Measurements from ENCODE around the gene PTPRU. TPM values are rescaled to one million over a fixed set of nuclear protein-coding genes. Genes with fewer than 3 reads are reported as not detected.

PTPRU gene
- total RNA-seq, 5 donors from 2014 or later (not counting 1 experiment from before 2014, with no cell fraction given), result 0.13 to 0.82 (median 0.33) TPM; not detected in 2

DNA sequence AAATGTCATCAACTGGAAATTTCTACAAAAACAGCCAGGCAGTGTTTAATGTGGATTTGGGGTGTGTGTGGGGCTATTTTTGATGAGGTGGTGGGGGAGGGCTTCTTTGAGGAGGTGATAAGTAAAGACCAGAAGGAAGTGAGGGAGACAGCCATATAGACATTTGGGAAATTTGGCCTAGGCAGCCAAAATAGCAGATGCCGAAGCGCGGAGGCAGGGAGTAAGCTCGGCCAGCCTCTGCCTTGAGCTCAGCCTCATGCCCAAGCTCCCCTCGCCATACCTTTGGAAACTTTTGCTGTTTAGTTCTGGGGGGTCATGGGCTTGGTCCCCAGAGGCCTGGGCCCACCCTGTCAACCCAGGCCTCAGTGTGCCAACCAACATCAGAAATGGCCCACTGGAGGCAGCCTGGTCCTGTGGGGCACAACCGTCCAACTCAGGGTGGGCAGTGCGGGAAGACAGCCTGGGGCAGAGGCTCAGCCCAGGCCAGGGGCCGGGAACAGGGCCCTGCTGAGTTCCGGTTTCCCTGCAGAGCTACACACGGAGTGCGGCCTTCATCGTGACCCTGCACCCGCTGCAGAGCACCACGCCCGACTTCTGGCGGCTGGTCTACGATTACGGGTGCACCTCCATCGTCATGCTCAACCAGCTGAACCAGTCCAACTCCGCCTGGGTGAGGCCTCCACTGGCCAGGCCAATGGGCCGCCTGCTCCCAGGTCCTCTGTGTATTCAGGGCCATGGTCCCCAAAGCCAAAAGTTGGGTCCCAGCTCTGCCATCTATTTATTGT, 84.0 kb downstream of the PTPRU start:
- H3K27me3 ChIP-seq (replicated peaks in 1 of 2; ENCODE audit: control insufficient read depth in 2 of 2, extremely low read depth in 1 of 2, insufficient read depth in 2 of 2, low read length in 1 of 2), result peaks cover 0 to 9% of the 10 kb centered on the region in 2 experiments
- no peak overlapping the region for H3K4me3 ChIP-seq (ENCODE audit: control insufficient read depth in 1 of 2, extremely low read depth in 1 of 2, low read length in 1 of 2)
- ATAC-seq (replicated peaks in 1 of 4), result no peak
- no peaks in the 10 kb centered on the region for H3K4me1 ChIP-seq (ENCODE audit: control insufficient read depth in 1 of 2, extremely low read depth in 1 of 2, insufficient read depth in 2 of 2, low read length in 2 of 2)
- ChIA-PET POLR2A (interaction anchor here (0.5 to 0.6 kb wide), 2 partner anchors 18 to 27 kb away, joined by 5 to 6 read pairs; no protein-coding TSS in a partner anchor), CTCF (no interaction called here)
- Mint-ChIP-seq H3K4me3 (no peak overlapping the region), H3K9me3 (no peaks in the 10 kb centered on the region), H3K4me1 (no peaks in the 10 kb centered on the region), H3K27ac (no peak overlapping the region), H3K27me3 (peaks cover 0 to 3% of the 10 kb centered on the region in 2 donors), H3K36me3 (no peaks in the 10 kb centered on the region)
- 88% methylated on average over 18 of the region's 21 CpGs for WGBS (ENCODE audit: insufficient coverage)
- no peaks in the 10 kb centered on the region for H3K36me3 ChIP-seq (ENCODE audit: control insufficient read depth in 2 of 2, extremely low read depth in 1 of 2, insufficient read depth in 1 of 2, low read length in 1 of 2)
- H3K27ac ChIP-seq (ENCODE audit: low read length), result no peak overlapping the region
- H3K9me3 ChIP-seq, result no peaks in the 10 kb centered on the region
- no peak for DNase-seq

DNA sequence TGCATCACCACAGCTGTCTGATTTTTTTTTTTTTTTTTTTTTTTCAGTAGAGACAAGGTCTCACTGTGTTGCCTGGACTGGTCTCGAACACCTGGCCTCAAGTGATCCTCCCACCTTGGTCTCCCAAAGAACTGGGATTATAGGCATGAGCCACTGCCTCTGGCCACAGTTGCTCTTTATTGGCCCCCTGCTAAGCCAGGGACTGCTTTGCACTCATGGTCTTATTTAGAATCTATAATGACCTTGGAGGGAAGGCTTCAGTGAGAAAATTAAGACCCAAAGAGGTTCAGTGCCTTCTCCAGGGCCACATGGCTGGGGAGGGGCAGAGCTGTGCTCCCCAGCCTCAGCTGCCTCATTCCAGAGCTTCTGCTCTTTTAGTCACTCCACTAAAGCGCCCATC, 84.9 kb downstream of the PTPRU start:
- Mint-ChIP-seq H3K27me3 (peaks cover 0 to 3% of the 10 kb centered on the region in 2 donors), H3K36me3 (no peaks in the 10 kb centered on the region), H3K9me3 (no peaks in the 10 kb centered on the region), H3K4me1 (no peaks in the 10 kb centered on the region), H3K4me3 (no peak overlapping the region), H3K27ac (no peak overlapping the region)
- ChIA-PET POLR2A (interaction anchor here in 1 of 2 donors (0.6 kb wide), 2 partner anchors 26 to 89 kb away, joined by 3 to 6 read pairs; no protein-coding TSS in a partner anchor), CTCF (no interaction called here)
- Histone ChIP-seq H3K36me3 (ENCODE audit: control insufficient read depth in 2 of 2, extremely low read depth in 1 of 2, insufficient read depth in 1 of 2, low read length in 1 of 2) (no peaks in the 10 kb centered on the region), H3K4me3 (ENCODE audit: control insufficient read depth in 1 of 2, extremely low read depth in 1 of 2, low read length in 1 of 2) (no peak overlapping the region), H3K27me3 (replicated peaks in 1 of 2; ENCODE audit: control insufficient read depth in 2 of 2, extremely low read depth in 1 of 2, insufficient read depth in 2 of 2, low read length in 1 of 2) (peaks cover 0 to 13% of the 10 kb centered on the region in 2 experiments), H3K4me1 (ENCODE audit: control insufficient read depth in 1 of 2, extremely low read depth in 1 of 2, insufficient read depth in 2 of 2, low read length in 2 of 2) (no peaks in the 10 kb centered on the region), H3K9me3 (no peaks in the 10 kb centered on the region), H3K27ac (ENCODE audit: low read length) (no peak overlapping the region)
- DNase-seq, result no peak
- WGBS (ENCODE audit: insufficient coverage), result 100% methylated on average over 1 of the region's 2 CpGs
- ATAC-seq (replicated peaks in 1 of 4), result no peak

DNA sequence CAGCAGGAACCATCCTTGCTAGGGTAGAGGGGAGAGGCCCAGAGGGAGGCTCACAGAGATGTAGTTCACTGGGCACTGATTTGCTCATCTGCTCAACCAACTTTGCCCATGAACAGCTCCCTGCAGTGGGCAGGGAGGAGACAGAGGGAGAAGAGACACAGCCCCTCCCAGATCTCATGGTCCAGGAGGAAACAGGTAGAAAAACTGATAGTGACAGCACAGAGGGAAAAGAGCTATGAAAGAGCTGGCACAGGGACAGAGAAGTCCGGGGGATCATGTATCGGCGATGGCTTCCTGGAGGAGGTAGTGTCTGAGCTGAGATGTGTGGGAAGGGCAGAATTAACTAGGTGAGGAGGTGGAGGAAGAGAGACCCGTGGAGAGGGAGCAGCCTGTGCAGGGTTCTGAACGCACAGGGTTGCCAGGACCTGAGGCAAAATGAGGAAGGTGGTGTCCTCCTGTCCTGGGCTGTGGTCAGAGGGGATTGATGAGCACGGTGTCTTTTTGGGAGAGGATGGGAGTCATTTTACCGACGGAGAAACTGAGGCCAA, 85.9 kb downstream of the PTPRU start:
- Mint-ChIP-seq H3K4me1 (no peaks in the 10 kb centered on the region), H3K4me3 (no peak overlapping the region), H3K36me3 (no peaks in the 10 kb centered on the region), H3K9me3 (no peaks in the 10 kb centered on the region), H3K27ac (no peak overlapping the region), H3K27me3 (peaks cover 0 to 3% of the 10 kb centered on the region in 2 donors)
- Histone ChIP-seq H3K9me3 (no peaks in the 10 kb centered on the region), H3K4me3 (ENCODE audit: control insufficient read depth in 1 of 2, extremely low read depth in 1 of 2, low read length in 1 of 2) (no peak overlapping the region), H3K27ac (ENCODE audit: low read length) (no peak overlapping the region), H3K36me3 (ENCODE audit: control insufficient read depth in 2 of 2, extremely low read depth in 1 of 2, insufficient read depth in 1 of 2, low read length in 1 of 2) (no peaks in the 10 kb centered on the region), H3K27me3 (replicated peaks in 1 of 2; ENCODE audit: control insufficient read depth in 2 of 2, extremely low read depth in 1 of 2, insufficient read depth in 2 of 2, low read length in 1 of 2) (peaks cover 0 to 13% of the 10 kb centered on the region in 2 experiments), H3K4me1 (ENCODE audit: control insufficient read depth in 1 of 2, extremely low read depth in 1 of 2, insufficient read depth in 2 of 2, low read length in 2 of 2) (no peaks in the 10 kb centered on the region)
- no peak for DNase-seq
- no peak for ATAC-seq (replicated peaks in 1 of 4)
- 75% methylated on average over 8 of the region's 8 CpGs for WGBS (ENCODE audit: insufficient coverage)
- POLR2A ChIA-PET, result no interaction called here
- CTCF ChIA-PET, result no interaction called here

DNA sequence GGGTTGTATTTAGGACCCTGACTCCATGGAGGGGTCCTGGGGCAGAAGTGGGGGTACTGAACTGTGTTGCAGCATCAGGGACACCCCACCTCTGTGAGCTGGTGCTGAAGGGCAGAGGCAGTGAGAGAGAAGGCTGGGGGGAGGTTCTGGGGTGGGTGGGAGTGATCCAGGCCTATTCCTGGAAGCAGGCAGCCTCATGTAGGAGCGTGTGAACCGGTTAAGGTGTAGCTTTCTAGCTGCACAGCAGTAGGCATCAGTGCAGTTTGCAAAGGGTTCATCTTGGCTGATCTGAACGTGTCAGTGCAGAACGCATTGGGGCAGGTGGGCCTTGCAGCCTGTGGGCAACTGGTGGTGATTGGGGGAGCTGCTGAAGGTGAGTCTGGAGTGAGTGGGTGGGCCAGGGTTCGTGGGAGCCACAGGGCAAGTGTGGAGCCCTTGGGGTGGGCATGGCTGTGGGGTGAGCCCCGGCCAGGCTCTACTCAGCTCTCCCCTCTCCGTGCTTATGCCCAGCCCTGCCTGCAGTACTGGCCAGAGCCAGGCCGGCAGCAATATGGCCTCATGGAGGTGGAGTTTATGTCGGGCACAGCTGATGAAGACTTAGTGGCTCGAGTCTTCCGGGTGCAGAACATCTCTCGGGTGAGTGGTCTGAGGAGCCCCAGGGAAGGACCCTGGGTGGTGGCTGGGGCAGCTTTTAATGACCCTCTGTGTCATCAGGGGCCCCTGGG, 86.7 kb downstream of the PTPRU start:
- H3K27me3 Mint-ChIP-seq, result peaks cover 0 to 1% of the 10 kb centered on the region in 2 donors
- H3K4me3 ChIP-seq (ENCODE audit: control insufficient read depth in 1 of 2, extremely low read depth in 1 of 2, low read length in 1 of 2), result no peak overlapping the region
- 66% methylated on average over 8 of the region's 12 CpGs for WGBS (ENCODE audit: insufficient coverage)
- no peak overlapping the region for H3K27ac Mint-ChIP-seq
- H3K27me3 ChIP-seq (replicated peaks in 1 of 2; ENCODE audit: control insufficient read depth in 2 of 2, extremely low read depth in 1 of 2, insufficient read depth in 2 of 2, low read length in 1 of 2), result peaks cover 0 to 13% of the 10 kb centered on the region in 2 experiments
- H3K27ac ChIP-seq (ENCODE audit: low read length), result no peak overlapping the region
- ATAC-seq (replicated peaks in 1 of 4), result no peak
- DNase-seq, result no peak
- no peaks in the 10 kb centered on the region for H3K9me3 ChIP-seq
- POLR2A ChIA-PET, result no interaction called here
- no peaks in the 10 kb centered on the region for H3K4me1 Mint-ChIP-seq
- no peak overlapping the region for H3K4me3 Mint-ChIP-seq
- CTCF ChIA-PET, result no interaction called here
- no peaks in the 10 kb centered on the region for H3K36me3 Mint-ChIP-seq
- no peaks in the 10 kb centered on the region for H3K4me1 ChIP-seq (ENCODE audit: control insufficient read depth in 1 of 2, extremely low read depth in 1 of 2, insufficient read depth in 2 of 2, low read length in 2 of 2)
- H3K9me3 Mint-ChIP-seq, result no peaks in the 10 kb centered on the region
- H3K36me3 ChIP-seq (ENCODE audit: control insufficient read depth in 2 of 2, extremely low read depth in 1 of 2, insufficient read depth in 1 of 2, low read length in 1 of 2), result no peaks in the 10 kb centered on the region

DNA sequence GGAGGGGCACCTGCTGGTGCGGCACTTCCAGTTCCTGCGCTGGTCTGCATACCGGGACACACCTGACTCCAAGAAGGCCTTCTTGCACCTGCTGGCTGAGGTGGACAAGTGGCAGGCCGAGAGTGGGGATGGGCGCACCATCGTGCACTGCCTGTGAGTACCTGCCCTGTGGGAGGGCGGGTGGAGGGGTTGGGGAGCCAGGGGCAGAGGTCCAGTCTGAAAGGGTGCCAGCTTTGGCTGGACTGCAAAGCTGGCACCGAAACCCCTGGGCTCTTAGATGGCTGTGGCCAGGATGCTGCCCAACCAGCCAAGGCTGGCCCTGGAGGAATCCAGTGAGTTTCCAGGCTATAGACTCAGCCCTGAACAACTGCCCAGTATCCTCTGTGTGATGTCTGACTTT, 87.3 kb downstream of the PTPRU start:
- 83% methylated on average over 6 of the region's 8 CpGs for WGBS (ENCODE audit: insufficient coverage)

DNA sequence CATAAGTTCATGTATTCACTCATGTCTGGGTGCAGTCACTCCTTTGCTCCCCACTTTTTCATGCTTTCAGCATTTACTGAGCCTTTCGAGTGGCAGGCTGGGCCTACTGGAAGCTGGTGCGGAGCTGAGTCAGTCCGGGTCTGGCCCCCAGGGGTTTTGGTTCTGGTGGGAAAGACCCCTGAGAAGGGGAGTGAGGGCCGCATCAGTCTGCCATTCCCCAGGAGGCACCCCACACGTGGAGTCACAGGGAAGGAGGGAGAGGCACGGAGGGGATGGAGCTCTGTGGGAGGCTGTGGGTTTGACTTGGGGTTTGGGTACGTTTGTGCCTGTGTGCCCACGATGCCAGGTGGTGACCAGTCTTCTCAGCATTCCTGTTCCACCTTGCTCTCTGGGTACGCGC, 87.9 kb downstream of the PTPRU start:
- Mint-ChIP-seq H3K27ac (no peak overlapping the region), H3K9me3 (no peaks in the 10 kb centered on the region), H3K27me3 (no peaks in the 10 kb centered on the region), H3K4me1 (no peaks in the 10 kb centered on the region), H3K4me3 (no peak overlapping the region), H3K36me3 (no peaks in the 10 kb centered on the region)
- Histone ChIP-seq H3K4me1 (ENCODE audit: control insufficient read depth in 1 of 2, extremely low read depth in 1 of 2, insufficient read depth in 2 of 2, low read length in 2 of 2) (no peaks in the 10 kb centered on the region), H3K36me3 (ENCODE audit: control insufficient read depth in 2 of 2, extremely low read depth in 1 of 2, insufficient read depth in 1 of 2, low read length in 1 of 2) (no peaks in the 10 kb centered on the region), H3K27ac (ENCODE audit: low read length) (no peak overlapping the region), H3K27me3 (replicated peaks in 1 of 2; ENCODE audit: control insufficient read depth in 2 of 2, extremely low read depth in 1 of 2, insufficient read depth in 2 of 2, low read length in 1 of 2) (peaks cover 0 to 16% of the 10 kb centered on the region in 2 experiments), H3K9me3 (no peaks in the 10 kb centered on the region), H3K4me3 (ENCODE audit: control insufficient read depth in 1 of 2, extremely low read depth in 1 of 2, low read length in 1 of 2) (no peak overlapping the region)
- DNase-seq (no peak), ATAC-seq (replicated peaks in 1 of 4) (no peak)
- CTCF ChIA-PET, result no interaction called here
- 86% methylated on average over 8 of the region's 10 CpGs for WGBS (ENCODE audit: insufficient coverage)
- POLR2A ChIA-PET, result no interaction called here

More for the DNA sequence above, 87.3 kb downstream of the PTPRU start:
- no peaks in the 10 kb centered on the region for H3K4me1 Mint-ChIP-seq
- ATAC-seq (replicated peaks in 1 of 4) (no peak), DNase-seq (no peak)
- ChIA-PET CTCF (no interaction called here), POLR2A (no interaction called here)
- H3K9me3 Mint-ChIP-seq, result no peaks in the 10 kb centered on the region
- no peak overlapping the region for H3K4me3 Mint-ChIP-seq
- Histone ChIP-seq H3K4me3 (ENCODE audit: control insufficient read depth in 1 of 2, extremely low read depth in 1 of 2, low read length in 1 of 2) (no peak overlapping the region), H3K4me1 (ENCODE audit: control insufficient read depth in 1 of 2, extremely low read depth in 1 of 2, insufficient read depth in 2 of 2, low read length in 2 of 2) (no peaks in the 10 kb centered on the region), H3K27ac (ENCODE audit: low read length) (no peak overlapping the region), H3K36me3 (ENCODE audit: control insufficient read depth in 2 of 2, extremely low read depth in 1 of 2, insufficient read depth in 1 of 2, low read length in 1 of 2) (no peaks in the 10 kb centered on the region), H3K27me3 (replicated peaks in 1 of 2; ENCODE audit: control insufficient read depth in 2 of 2, extremely low read depth in 1 of 2, insufficient read depth in 2 of 2, low read length in 1 of 2) (peaks cover 0 to 13% of the 10 kb centered on the region in 2 experiments), H3K9me3 (no peaks in the 10 kb centered on the region)
- no peaks in the 10 kb centered on the region for H3K36me3 Mint-ChIP-seq
- H3K27ac Mint-ChIP-seq, result no peak overlapping the region
- H3K27me3 Mint-ChIP-seq, result peaks cover 0 to 1% of the 10 kb centered on the region in 2 donors

Measured in T-cell (primary cell).